HCT116 (cell line): ENCODE measurements around the gene C11orf54. TPM values are rescaled to one million over a fixed set of nuclear protein-coding genes. Genes with fewer than 3 reads are reported as not detected.

Source experiments
- ATAC-seq: fragments of 200-7000 bp; cut with Tn5 transposase; 2 replicates; pipeline ENCODE4 v1.9.1; 2020; ENCODE audit warnings: mild to moderate bottlenecking, moderate library complexity
- BruUV-seq: library from RNA; stranded (reverse); fragments of 400-500 nt; replicated peaks from 2 replicates; lab custom pipeline; 2021; lab: Mats Ljungman, UMichigan
- CTCF ChIA-PET: fragments of 300-600 bp; sonication (Branson Sonifier 250); formaldehyde crosslinking; loops from one replicate; lab custom pipeline; 2021; ENCODE audit warnings: antibody characterized with exemption; lab: Charles Lee
- POLR2A ChIA-PET: fragments of 300-600, 350-600 bp; sonication (Branson Sonifier 250); formaldehyde crosslinking; loops from one replicate; lab custom pipeline; 2021; ENCODE audit warnings: antibody characterized with exemption; lab: Charles Lee
- RAD21 ChIA-PET, 2 experiments: fragments of 300-600 bp; sonication (Branson Sonifier 250); formaldehyde crosslinking; loops; one replicate each; lab custom pipeline; 2023; ENCODE audit warnings: low total read pairs in 2 of 2; ENCODE audit not compliant: uncharacterized antibody in 2 of 2, unreplicated experiment in 2 of 2, low non-redundant PET in 1 of 2; lab: Charles Lee
- DNase-seq: peaks from one replicate; pipeline ENCODE4 v3.0.0-alpha.2; 2010; ENCODE audit warnings: low read depth, low spot score
- H2AFZ ChIP-seq: fragments of 200-600 bp; shearing (Covaris generic), sonication (generic); 2 replicates; pipeline ENCODE4 v1.6.1; 2017; ENCODE audit warnings: low read depth, mixed run types, mixed read lengths, antibody characterized with exemption, low read length; ENCODE audit not compliant: poor library complexity, severe bottlenecking
- H3K27ac ChIP-seq: 2 replicates; pipeline ENCODE4 v1.5.1; 2012; ENCODE audit warnings: low read depth, low read length
- H3K27me3 ChIP-seq: fragments of 200-600 bp; sonication (generic); 2 replicates; pipeline ENCODE4 v1.6.1; 2016; ENCODE audit warnings: mixed run types, low read length, mixed read lengths; ENCODE audit not compliant: insufficient read depth
- H3K36me3 ChIP-seq, 2 experiments: fragments of 200-500 bp in 1 of 2; fragments of 200-600 bp in 1 of 2; sonication (Bioruptor generic) in 1 of 2; sonication (generic) in 1 of 2; 2 replicates each; pipeline versions ENCODE4 v1.5.1 to v1.6.1; 2014 to 2016; ENCODE audit warnings: low read length in 2 of 2, inconsistent platforms in 1 of 2, mixed read lengths in 1 of 2, mixed run types in 1 of 2; ENCODE audit not compliant: insufficient read depth in 2 of 2, control insufficient read depth in 1 of 2
- H3K4me1 ChIP-seq, 2 experiments: fragments of 200-600 bp in 1 of 2; sonication (generic) in 1 of 2; 2 replicates each; pipeline versions ENCODE4 v1.5.1 to v1.6.1; 2012 to 2017; ENCODE audit warnings: low read length in 2 of 2, inconsistent platforms in 1 of 2, mild to moderate bottlenecking in 1 of 2, mixed read lengths in 1 of 2, mixed run types in 1 of 2, moderate library complexity in 1 of 2; ENCODE audit not compliant: insufficient read depth in 2 of 2, control insufficient read depth in 1 of 2
- H3K4me2 ChIP-seq: fragments of 200-600 bp; sonication (generic); 2 replicates; pipeline ENCODE4 v1.6.1; 2017; ENCODE audit warnings: mixed run types, low read length, mixed read lengths
- H3K4me3 ChIP-seq, 2 experiments: fragments of 200-600 bp in 1 of 2; sonication (generic) in 1 of 2; replicated peaks in 1 of 2; 2 replicates each; pipeline ENCODE4 v1.5.1; 2011 to 2016; ENCODE audit warnings: low read length in 2 of 2, control low read depth in 1 of 2, low read depth in 1 of 2, mild to moderate bottlenecking in 1 of 2, mixed read lengths in 1 of 2, mixed run types in 1 of 2
- H3K79me2 ChIP-seq: fragments of 200-600 bp; sonication (generic); 2 replicates; pipeline ENCODE4 v1.6.1; 2017; ENCODE audit warnings: mild to moderate bottlenecking, mixed run types, low read length, moderate library complexity, mixed read lengths; ENCODE audit not compliant: insufficient read depth
- H3K9ac ChIP-seq: fragments of 200-600 bp; sonication (generic); 2 replicates; pipeline ENCODE4 v1.6.1; 2016; ENCODE audit warnings: low read length, mixed read lengths
- H3K9me2 ChIP-seq: fragments of 200-600 bp; sonication (generic), shearing (Covaris generic); 2 replicates; pipeline ENCODE4 v1.6.1; 2017; ENCODE audit warnings: mixed run types, mild to moderate bottlenecking, moderate library complexity; ENCODE audit not compliant: insufficient read depth
- H3K9me3 ChIP-seq, 2 experiments: fragments of 200-500 bp in 1 of 2; fragments of 200-600 bp in 1 of 2; sonication (Bioruptor generic) in 1 of 2; sonication (generic) in 1 of 2; 2 replicates each; pipeline ENCODE4 v1.6.1; 2014 to 2017; ENCODE audit warnings: low read length in 2 of 2, mixed read lengths in 2 of 2, inconsistent platforms in 1 of 2, low read depth in 1 of 2, mild to moderate bottlenecking in 1 of 2, mixed run types in 1 of 2, moderate library complexity in 1 of 2; ENCODE audit not compliant: control insufficient read depth in 1 of 2, insufficient read depth in 1 of 2
- H4K20me1 ChIP-seq: fragments of 200-600 bp; sonication (generic), shearing (Covaris generic); 2 replicates; pipeline ENCODE4 v1.6.1; 2017; ENCODE audit warnings: mixed run types, mild to moderate bottlenecking, moderate library complexity; ENCODE audit not compliant: insufficient read depth
- JUND ChIP-seq: IDR thresholded peaks from 2 replicates; pipeline ENCODE4 v1.6.1; 2012
- POLR2AphosphoS5 ChIP-seq: IDR thresholded peaks from 2 replicates; pipeline ENCODE4 v1.6.1; 2011; ENCODE audit warnings: mild to moderate bottlenecking, low read depth, low read length, moderate library complexity
- SIN3A ChIP-seq: IDR thresholded peaks from 2 replicates; pipeline ENCODE4 v1.6.1; 2012; ENCODE audit warnings: low read depth
- SRF ChIP-seq: IDR thresholded peaks from 2 replicates; pipeline ENCODE4 v1.6.1; 2012; ENCODE audit warnings: low read depth
- intact Hi-C: fragments of 100-400 bp; cut with micrococcal nuclease; formaldehyde crosslinking; loops from 2 replicates; pipeline ENCODE4 v1.10.0; 2022
- total RNA-seq: library from RNA; stranded (reverse); gene quantifications from one replicate; pipeline ENCODE4 v1.2.1, GENCODE V29; 2021; ENCODE audit not compliant: unreplicated experiment

C11orf54 gene
- total RNA-seq, 1 experiment from 2014 or later = 26.1 TPM

DNA sequence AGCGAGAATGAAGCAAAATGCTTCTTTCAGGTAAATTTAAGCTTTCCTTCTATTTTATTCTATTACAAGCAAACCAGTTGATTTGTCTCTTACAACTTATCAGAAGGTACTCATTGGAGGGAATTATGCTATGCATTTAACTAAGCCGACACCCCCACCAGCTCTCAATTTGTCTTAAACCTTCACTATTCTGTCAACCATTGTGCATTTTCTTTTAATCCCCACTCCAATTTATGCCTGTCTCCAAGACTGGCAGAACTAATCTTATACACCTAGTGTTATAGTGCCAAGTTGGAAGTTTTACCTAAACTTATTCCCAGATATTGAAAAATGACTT is 12.7 kb upstream of the C11orf54 start:
- peaks cover 52% of the 10 kb centered on the region for H4K20me1 ChIP-seq
- no peaks in the 10 kb centered on the region for H3K9me3 ChIP-seq
- H3K9me2 ChIP-seq = no peaks in the 10 kb centered on the region
- TF ChIP-seq SRF (no peak), SIN3A (peak; percentile 40; the same call in 1 of the 2 replicates)
- CTCF ChIA-PET = no interaction called here
- no peak overlapping the region for H2AFZ ChIP-seq
- H3K4me3 ChIP-seq = no peak overlapping the region
- H3K4me2 ChIP-seq = no peak overlapping the region
- H3K27me3 ChIP-seq = no peaks in the 10 kb centered on the region
- peak; percentile 46 for ATAC-seq
- BruUV-seq = no TSS peak
- POLR2A ChIA-PET = interaction anchor here (1.7 to 4.9 kb wide), 2 partner anchors 10 to 12 kb away, joined by 5 to 43 read pairs; partner anchors contain the start of genes C11orf54 and TAF1D
- RAD21 ChIA-PET = no interaction called here
- peaks cover 51 to 62% of the 10 kb centered on the region in 2 experiments for H3K36me3 ChIP-seq
- peaks cover 26% of the 10 kb centered on the region for H3K79me2 ChIP-seq
- no peak for DNase-seq
- no peak overlapping the region; the same call in 1 of the 2 replicates for H3K27ac ChIP-seq
- no peaks in the 10 kb centered on the region for H3K4me1 ChIP-seq
- H3K9ac ChIP-seq = no peak overlapping the region
- intact Hi-C loops = loop anchor here (10.0 kb wide), 1 partner anchor 494 kb away; no protein-coding TSS in a partner anchor

DNA sequence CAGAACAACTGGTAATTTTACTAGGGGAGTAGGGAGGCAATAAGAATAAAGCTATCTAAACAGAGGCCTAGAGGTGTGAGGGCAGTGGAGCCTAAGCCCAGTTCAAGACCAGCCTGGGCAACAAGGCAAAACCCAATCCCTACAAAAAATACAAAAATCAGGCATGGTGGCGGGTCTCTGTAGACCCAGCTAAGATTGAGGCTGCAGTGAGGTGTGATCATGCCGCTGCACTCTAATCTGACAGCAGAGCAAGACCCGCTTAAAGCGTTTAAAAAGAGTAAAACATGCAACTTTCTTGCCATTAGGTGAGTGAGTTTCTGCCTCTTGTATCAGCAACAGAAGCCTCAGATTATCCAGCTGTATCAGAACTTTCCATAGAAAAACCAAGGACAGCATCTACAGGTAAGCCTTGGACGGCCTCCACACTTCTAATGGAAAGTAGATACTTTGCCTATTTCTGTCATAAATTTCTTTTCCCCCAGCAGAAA is 12.3 kb upstream of the C11orf54 start:
- peaks cover 30% of the 10 kb centered on the region for H3K79me2 ChIP-seq
- peaks cover 57% of the 10 kb centered on the region for H4K20me1 ChIP-seq
- no peaks in the 10 kb centered on the region for H3K9me2 ChIP-seq
- RAD21 ChIA-PET = no interaction called here
- H2AFZ ChIP-seq = no peak overlapping the region
- no peak overlapping the region; the same call in 1 of the 2 replicates for H3K27ac ChIP-seq
- H3K9ac ChIP-seq = no peak overlapping the region
- H3K9me3 ChIP-seq = no peaks in the 10 kb centered on the region
- H3K27me3 ChIP-seq = no peaks in the 10 kb centered on the region
- H3K4me1 ChIP-seq = no peaks in the 10 kb centered on the region
- no peak for TF ChIP-seq SRF
- TF ChIP-seq JUND = peak; percentile 43
- TF ChIP-seq SIN3A = no peak
- peak; percentile 55; the same call in 1 of the 2 replicates for TF ChIP-seq POLR2AphosphoS5
- TF ChIP-seq, all 23 proteins: peak for 2
- no TSS peak for BruUV-seq
- Histone ChIP-seq H3K4me3 (no peak overlapping the region), H3K36me3 (peaks cover 54 to 66% of the 10 kb centered on the region in 2 experiments), H3K4me2 (no peak overlapping the region)
- ATAC-seq (peak; percentile 54), DNase-seq (no peak)
- CTCF ChIA-PET = no interaction called here
- POLR2A ChIA-PET = interaction anchor here (0.7 to 4.9 kb wide), 3 partner anchors 8 to 12 kb away, joined by 3 to 43 read pairs (median 5); partner anchors contain the start of genes C11orf54 and TAF1D
- intact Hi-C loops = loop anchor here (10.0 kb wide), 1 partner anchor 494 kb away; no protein-coding TSS in a partner anchor
